Activated CD8-positive, alpha-beta T cell treated with anti-CD3 and anti-CD28 coated beads for 36 hours (primary cell): ENCODE measurements around the gene APEX1. TPM values are rescaled to one million over a fixed set of nuclear protein-coding genes. Genes with fewer than 3 reads are reported as not detected.
"Not testable (repeated sequence)": the region's sequence is repeated elsewhere in the genome, so short reads cannot be mapped to it uniquely, and the experiment has no call there.

Source experiments
- ATAC-seq: fragments of 200-7000 bp; cut with Tn5 transposase; one replicate; pipeline ENCODE4 v1.10.0; 2021; ENCODE audit warnings: mild to moderate bottlenecking, moderate library complexity
- CTCF ChIA-PET: fragments of 350-600 bp; sonication (Branson Sonifier 250); formaldehyde crosslinking; loops from one replicate; lab custom pipeline; 2021; ENCODE audit warnings: antibody characterized with exemption; lab: Charles Lee
- POLR2A ChIA-PET: fragments of 350-600 bp; sonication (Branson Sonifier 250); formaldehyde crosslinking; loops from one replicate; lab custom pipeline; 2021; ENCODE audit warnings: antibody characterized with exemption; lab: Charles Lee
- DNase-seq: peaks from one replicate; pipeline ENCODE4 v3.0.0-alpha.2; 2020
- H3K27ac Mint-ChIP-seq: one replicate; pipeline ENCODE4 v1.8.0; 2021; ENCODE audit warnings: mild to moderate bottlenecking, mixed read lengths
- H3K27me3 Mint-ChIP-seq: one replicate; pipeline ENCODE4 v1.8.0; 2021; ENCODE audit warnings: mixed read lengths
- H3K36me3 Mint-ChIP-seq: one replicate; pipeline ENCODE4 v1.8.0; 2021; ENCODE audit warnings: low read depth, mixed read lengths
- H3K4me1 Mint-ChIP-seq: one replicate; pipeline ENCODE4 v1.8.0; 2021; ENCODE audit warnings: low read depth, mixed read lengths
- H3K4me3 Mint-ChIP-seq: one replicate; pipeline ENCODE4 v1.8.0; 2021; ENCODE audit warnings: mild to moderate bottlenecking, moderate library complexity, mixed read lengths
- H3K9me3 Mint-ChIP-seq: one replicate; pipeline ENCODE4 v1.8.0; 2021; ENCODE audit warnings: mixed read lengths
- intact Hi-C: fragments of 100-400 bp; cut with micrococcal nuclease; formaldehyde crosslinking; loops from one replicate; pipeline ENCODE4 v1.10.0; 2022
- total RNA-seq, 2 experiments: library from RNA; stranded (reverse); gene quantifications; one replicate each; pipeline ENCODE4 v1.2.3, GENCODE V29; 2021
- TF ChIP-seq, protein P1 (sequence below): fragments of 200-600 bp; IDR thresholded peaks from one replicate; pipeline ENCODE4 v1.8.0; 2022; ENCODE audit warnings: antibody characterized with exemption, mild to moderate bottlenecking

The APEX1 gene
- total RNA-seq, 2 experiments from 2014 or later = 196 to 211 TPM

- ChIA-PET CTCF (interaction anchor here (1.1 kb wide), 1 partner anchor 19 kb away, joined by 4 read pairs; no protein-coding TSS in a partner anchor), POLR2A (interaction anchor here (0.6 to 3.6 kb wide), 10 partner anchors 10 to 98 kb away, joined by 3 to 14 read pairs (median 4); partner anchors contain the start of gene APEX1)
- Mint-ChIP-seq H3K9me3 (no peaks in the 10 kb centered on the region), H3K27me3 (no peaks in the 10 kb centered on the region), H3K27ac (peak overlapping the region; percentile 82), H3K36me3 (no peaks in the 10 kb centered on the region), H3K4me1 (peaks cover 22% of the 10 kb centered on the region), H3K4me3 (peak overlapping the region; percentile 51)
- intact Hi-C loops = no loop called here
- DNase-seq (peak; percentile 52), ATAC-seq (peak; percentile 76)
- TF ChIP-seq, protein P1, sequence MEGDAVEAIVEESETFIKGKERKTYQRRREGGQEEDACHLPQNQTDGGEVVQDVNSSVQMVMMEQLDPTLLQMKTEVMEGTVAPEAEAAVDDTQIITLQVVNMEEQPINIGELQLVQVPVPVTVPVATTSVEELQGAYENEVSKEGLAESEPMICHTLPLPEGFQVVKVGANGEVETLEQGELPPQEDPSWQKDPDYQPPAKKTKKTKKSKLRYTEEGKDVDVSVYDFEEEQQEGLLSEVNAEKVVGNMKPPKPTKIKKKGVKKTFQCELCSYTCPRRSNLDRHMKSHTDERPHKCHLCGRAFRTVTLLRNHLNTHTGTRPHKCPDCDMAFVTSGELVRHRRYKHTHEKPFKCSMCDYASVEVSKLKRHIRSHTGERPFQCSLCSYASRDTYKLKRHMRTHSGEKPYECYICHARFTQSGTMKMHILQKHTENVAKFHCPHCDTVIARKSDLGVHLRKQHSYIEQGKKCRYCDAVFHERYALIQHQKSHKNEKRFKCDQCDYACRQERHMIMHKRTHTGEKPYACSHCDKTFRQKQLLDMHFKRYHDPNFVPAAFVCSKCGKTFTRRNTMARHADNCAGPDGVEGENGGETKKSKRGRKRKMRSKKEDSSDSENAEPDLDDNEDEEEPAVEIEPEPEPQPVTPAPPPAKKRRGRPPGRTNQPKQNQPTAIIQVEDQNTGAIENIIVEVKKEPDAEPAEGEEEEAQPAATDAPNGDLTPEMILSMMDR = no peak
These were observed 14.6 kb upstream of the APEX1 start for GRCh38 chr14:20440465-20440864.

DNA sequence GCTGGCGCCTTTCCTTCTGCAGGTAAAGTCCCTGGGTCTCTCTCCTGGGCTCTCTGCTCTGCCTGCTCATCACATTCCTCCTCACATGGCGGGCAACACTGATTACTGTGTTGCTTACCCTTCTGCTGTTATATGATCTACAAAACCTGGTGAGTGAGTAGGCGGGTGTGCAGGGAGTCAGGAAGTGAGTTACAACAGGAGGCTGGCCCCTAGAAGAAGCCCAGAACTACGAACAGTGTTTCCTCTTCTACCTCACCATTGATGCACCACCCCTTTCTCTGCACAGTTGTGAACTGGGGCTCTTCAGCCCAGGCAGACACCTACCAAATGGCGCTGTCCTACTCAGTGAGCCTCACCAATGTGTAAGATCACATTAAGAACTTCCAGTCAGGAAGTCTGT is 14.1 kb upstream of the APEX1 start:
- Mint-ChIP-seq H3K27ac (peak overlapping the region; percentile 82), H3K36me3 (no peaks in the 10 kb centered on the region), H3K4me3 (peak overlapping the region; percentile 51), H3K27me3 (no peaks in the 10 kb centered on the region), H3K4me1 (peaks cover 22% of the 10 kb centered on the region), H3K9me3 (no peaks in the 10 kb centered on the region)
- DNase-seq (peak; percentile 70), ATAC-seq (peak; percentile 95)
- CTCF ChIA-PET = interaction anchor here (0.6 to 1.3 kb wide), 2 partner anchors 25 to 113 kb away, joined by 4 to 6 read pairs; no protein-coding TSS in a partner anchor
- TF ChIP-seq, protein P1 = no peak
- POLR2A ChIA-PET = interaction anchor here (0.6 to 3.6 kb wide), 13 partner anchors 10 to 98 kb away, joined by 3 to 14 read pairs (median 4); partner anchors contain the start of genes APEX1 and OSGEP
- intact Hi-C loops = no loop called here

GRCh38 chr14:20441461-20441860 is 13.6 kb upstream of the APEX1 start:
- H3K27ac Mint-ChIP-seq = peak overlapping the region; percentile 82
- no peaks in the 10 kb centered on the region for H3K27me3 Mint-ChIP-seq
- ATAC-seq (no peak), DNase-seq (no peak)
- no peak overlapping the region for H3K4me3 Mint-ChIP-seq
- H3K4me1 Mint-ChIP-seq = peaks cover 22% of the 10 kb centered on the region
- CTCF ChIA-PET = interaction anchor here (0.6 to 1.3 kb wide), 4 partner anchors 14 to 114 kb away, joined by 3 to 6 read pairs (median 4); partner anchors contain the start of genes APEX1 and OSGEP
- POLR2A ChIA-PET = interaction anchor here (0.6 to 3.6 kb wide), 11 partner anchors 9 to 99 kb away, joined by 3 to 14 read pairs (median 4); partner anchors contain the start of genes APEX1 and OSGEP
- TF ChIP-seq, protein P1 = no peak
- intact Hi-C loops = no loop called here
- H3K9me3 Mint-ChIP-seq = no peaks in the 10 kb centered on the region
- no peaks in the 10 kb centered on the region for H3K36me3 Mint-ChIP-seq

- ChIA-PET CTCF (interaction anchor here (1.9 kb wide), 1 partner anchor 28 kb away, joined by 5 read pairs; no protein-coding TSS in a partner anchor), POLR2A (interaction anchor here (1.1 to 1.9 kb wide), 3 partner anchors 11 to 14 kb away, joined by 3 to 13 read pairs (median 4); partner anchors contain the start of genes APEX1 and OSGEP)
- H3K9me3 Mint-ChIP-seq, H3K27me3 Mint-ChIP-seq, DNase-seq, H3K27ac Mint-ChIP-seq, H3K4me3 Mint-ChIP-seq, ATAC-seq, intact Hi-C loops: not testable (repeated sequence)
- Mint-ChIP-seq H3K36me3 (peaks cover 20% of the 10 kb centered on the region), H3K4me1 (peaks cover 22% of the 10 kb centered on the region)
These were observed 11.4 kb upstream of the APEX1 start for GRCh38 chr14:20443650-20444049.

- no peaks in the 10 kb centered on the region for H3K9me3 Mint-ChIP-seq
- H3K4me3 Mint-ChIP-seq = no peak overlapping the region
- TF ChIP-seq, protein P1 = no peak
- ATAC-seq (no peak), DNase-seq (no peak)
- H3K4me1 Mint-ChIP-seq = peaks cover 7% of the 10 kb centered on the region
- H3K36me3 Mint-ChIP-seq = peaks cover 41% of the 10 kb centered on the region
- intact Hi-C loops = no loop called here
- POLR2A ChIA-PET = interaction anchor here (1.4 to 2.5 kb wide), 2 partner anchors 11 to 33 kb away, joined by 5 to 12 read pairs; partner anchors contain the start of genes KLHL33 and TEP1
- CTCF ChIA-PET = interaction anchor here (1.5 kb wide), 1 partner anchor 31 kb away, joined by 10 read pairs; no protein-coding TSS in a partner anchor
- no peaks in the 10 kb centered on the region for H3K27me3 Mint-ChIP-seq
- peak overlapping the region; percentile 43 for H3K27ac Mint-ChIP-seq
These were observed 8.1 kb upstream of the APEX1 start for GRCh38 chr14:20446889-20447288.

DNA sequence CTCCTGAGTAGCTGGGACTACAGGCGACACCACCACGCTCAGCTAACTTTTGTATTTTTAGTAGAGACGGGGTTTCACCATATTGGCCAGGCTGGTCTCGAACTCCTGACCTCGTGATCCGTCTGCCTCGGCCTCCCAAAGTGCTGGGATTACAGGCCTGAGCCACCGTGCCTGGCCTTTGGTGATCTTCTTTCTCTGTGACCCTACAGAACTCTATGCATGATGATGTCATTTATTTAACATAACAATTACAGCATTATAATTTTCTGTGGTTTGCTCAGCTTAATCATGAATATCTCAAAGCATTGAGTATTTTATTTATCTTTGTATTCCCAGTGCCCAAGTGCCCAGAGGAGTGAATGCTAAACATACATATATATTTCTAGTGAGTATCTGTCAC is 2.2 kb upstream of the APEX1 start:
- ChIA-PET POLR2A (interaction anchor here (1.0 to 5.0 kb wide), 3 partner anchors 17 to 110 kb away, joined by 6 to 43 read pairs (median 21); partner anchors contain the start of genes PARP2 and TEP1), CTCF (interaction anchor here (1.0 to 9.2 kb wide), 4 partner anchors 9 to 42 kb away, joined by 3 to 72 read pairs (median 3); partner anchors contain the start of genes PIP4P1 and TEP1)
- DNase-seq, ATAC-seq, intact Hi-C loops, H3K9me3 Mint-ChIP-seq, H3K27me3 Mint-ChIP-seq: not testable (repeated sequence)
- H3K27ac Mint-ChIP-seq = peak overlapping the region; percentile 18
- peak overlapping the region; percentile 49 for H3K4me3 Mint-ChIP-seq
- H3K36me3 Mint-ChIP-seq = peaks cover 39% of the 10 kb centered on the region
- peaks cover 12% of the 10 kb centered on the region for H3K4me1 Mint-ChIP-seq
